GF-D8 (cell line): ENCODE measurements around the gene LHFPL2.
"Not testable (repeated sequence)": the region's sequence is repeated elsewhere in the genome, so short reads cannot be mapped to it uniquely, and the experiment has no call there.

Experiments used
- DNase-seq: peaks from one replicate; lab custom pipeline; 2025; lab: John Stamatoyannopoulos, UW

Gene LHFPL2

DNA sequence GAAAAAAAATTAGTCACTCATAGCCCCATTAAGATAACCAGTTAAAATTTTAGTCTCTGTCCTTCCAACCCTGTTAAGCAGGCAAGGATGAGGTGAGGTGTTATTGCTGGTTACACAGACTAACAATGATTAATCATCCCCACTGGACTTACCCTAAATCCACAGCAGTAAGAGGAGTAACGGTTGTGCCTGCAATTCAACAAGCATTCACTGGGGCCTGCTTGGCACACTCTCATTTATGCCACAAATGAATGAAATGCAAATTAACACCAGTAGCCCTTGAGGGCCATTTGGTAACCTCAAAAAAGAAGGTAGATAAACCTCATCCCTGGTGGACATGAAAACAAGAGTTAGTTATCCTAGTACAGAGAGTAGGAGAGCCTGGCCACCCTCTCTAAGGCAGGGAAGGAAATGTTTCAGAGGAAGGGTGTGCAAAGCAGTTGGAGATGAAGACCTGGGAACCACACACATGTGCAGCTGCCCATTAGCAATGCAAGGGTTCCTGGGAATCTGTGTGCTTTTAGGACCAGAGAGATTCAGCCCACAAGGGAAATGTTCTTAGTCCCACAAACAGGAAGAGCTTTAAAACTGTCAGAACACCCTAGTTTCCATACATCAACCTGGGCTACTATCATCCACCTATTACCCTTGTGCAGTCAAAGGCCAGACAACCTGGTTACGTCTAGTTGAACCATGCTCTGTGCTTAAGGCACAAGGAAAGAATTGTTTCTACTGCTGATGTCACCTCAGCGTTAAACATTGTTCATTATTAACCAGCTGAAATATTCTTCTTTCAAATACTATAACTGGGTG is 7.7 kb downstream of the LHFPL2 start:
- DNase-seq = no peak

DNA sequence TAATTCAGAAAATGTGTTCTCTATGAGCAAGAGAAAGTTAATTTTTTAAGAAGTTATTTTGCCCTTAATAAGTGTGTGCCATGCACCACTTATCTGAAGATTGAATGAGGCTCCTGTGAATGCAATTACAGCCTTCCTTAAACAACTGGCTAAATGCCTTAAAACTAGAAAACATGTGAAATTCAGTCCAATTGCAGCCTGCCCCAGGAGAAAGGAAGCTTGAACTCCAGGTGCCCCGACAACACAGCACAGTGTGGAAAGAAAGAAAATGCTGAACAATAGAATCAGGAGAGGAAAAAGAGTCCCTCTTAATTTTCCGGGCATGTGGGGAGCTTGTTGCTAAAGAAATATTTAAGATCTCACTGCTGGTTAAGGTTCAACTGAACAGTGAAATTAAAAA is 8.8 kb downstream of the LHFPL2 start:
- no peak for DNase-seq

DNA sequence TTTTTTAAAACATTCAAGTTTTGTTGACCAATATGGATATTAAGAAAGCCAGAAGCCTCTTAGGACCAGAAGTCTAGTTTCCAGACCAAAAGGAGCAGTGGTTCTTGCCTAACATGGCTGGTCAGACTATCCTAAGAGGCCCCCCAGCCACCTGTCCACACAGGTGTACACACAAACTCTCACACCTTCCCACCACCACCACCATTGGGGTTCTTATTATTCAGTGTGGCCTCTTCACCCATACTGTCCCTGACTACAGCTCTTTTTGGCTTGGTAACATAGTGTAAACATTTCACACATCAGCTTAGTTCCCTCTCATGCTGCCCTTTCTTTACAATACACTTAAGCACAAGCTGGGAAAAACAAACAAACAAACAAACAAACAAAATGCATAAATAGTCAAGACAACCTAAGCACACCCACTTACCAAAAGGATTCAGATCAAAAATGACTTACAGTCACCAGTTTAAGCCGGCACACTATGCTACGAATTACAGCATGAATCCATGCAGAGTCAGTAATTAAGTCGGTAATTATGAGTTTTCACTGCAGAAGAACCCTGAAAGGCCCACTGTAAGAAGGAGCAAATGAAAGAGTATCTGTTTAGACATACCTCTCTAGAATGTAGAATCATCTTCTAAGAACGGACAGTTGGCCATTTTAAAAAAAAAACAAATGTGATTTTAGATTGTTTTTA is 9.5 kb downstream of the LHFPL2 start:
- no peak for DNase-seq

DNA sequence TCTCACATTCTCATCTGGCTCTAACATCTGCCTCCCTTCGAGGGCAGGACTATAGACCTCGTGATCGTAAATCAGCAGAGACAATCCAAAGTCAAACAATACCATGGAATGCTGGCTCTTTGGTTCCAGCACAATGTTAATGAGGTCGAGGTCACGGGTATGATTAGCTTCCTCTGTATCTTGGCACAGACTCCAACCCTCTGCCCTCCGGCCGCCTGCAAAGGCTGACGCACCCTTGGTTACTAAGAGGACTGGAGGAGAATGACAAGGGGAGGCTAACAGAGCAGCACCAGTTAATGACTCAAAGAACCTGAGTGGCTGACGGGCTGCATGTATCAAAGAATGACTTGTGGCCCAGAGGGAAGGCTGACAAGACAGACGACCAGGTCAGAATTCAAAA is 10.1 kb downstream of the LHFPL2 start:
- DNase-seq = no peak

DNA sequence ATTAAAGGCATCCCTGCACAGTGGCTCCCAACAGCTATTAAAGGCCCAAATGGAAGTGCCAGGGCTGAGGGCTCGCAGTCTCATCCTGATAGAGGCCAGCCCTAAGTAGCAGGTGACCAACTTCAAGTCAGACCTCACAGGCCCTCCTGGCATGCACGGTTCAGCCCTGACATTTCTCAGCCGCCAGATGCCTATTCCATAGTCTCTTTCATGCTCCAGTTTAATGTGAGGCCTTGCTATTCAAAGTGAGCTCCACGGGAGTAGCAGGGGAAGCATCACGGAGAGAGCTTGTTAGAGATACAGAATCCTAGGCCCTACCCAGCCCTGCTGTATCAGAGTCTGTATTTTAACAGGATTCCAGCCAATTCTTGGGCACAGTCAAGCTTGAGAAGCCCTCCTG is 11.1 kb downstream of the LHFPL2 start:
- no peak for DNase-seq

DNA sequence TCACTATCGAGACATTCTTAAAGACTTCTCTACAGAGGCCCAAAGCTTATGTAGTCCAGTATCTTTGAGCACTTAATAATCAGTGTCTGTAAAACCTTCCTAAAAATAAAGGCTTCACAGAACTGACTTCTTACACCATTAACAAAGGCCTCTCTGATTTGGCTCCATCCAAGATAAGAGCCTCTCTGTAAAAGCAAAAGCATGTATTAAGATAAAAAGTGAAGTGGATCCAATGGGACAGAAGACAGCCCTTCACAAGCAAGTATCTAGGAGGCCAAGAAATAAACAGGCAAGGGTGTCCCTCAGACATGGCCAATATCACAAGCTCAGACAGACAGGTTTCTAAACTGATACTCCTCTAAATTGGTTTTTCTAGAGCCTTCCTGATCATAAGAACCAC is 11.9 kb downstream of the LHFPL2 start:
- no peak for DNase-seq

DNA sequence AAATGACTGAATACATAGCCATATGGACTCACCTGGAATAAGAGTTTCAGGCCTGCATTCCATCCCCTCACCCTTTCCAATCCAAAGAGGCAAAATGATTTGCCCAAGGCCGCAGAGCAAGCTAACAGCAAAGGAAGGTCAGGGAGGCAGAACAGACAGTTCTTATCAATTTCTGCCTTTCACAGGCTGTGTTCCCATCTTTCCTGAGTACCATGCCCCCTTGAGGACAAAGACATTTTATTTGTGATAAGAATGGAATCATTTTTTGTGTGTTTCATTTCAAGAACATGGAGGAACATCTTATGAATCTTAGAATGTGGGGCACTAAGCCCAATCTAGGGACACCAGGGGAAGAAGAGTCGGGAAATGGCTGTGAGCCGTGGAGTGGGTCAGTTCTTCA is 13.9 kb downstream of the LHFPL2 start:
- no peak for DNase-seq

DNA sequence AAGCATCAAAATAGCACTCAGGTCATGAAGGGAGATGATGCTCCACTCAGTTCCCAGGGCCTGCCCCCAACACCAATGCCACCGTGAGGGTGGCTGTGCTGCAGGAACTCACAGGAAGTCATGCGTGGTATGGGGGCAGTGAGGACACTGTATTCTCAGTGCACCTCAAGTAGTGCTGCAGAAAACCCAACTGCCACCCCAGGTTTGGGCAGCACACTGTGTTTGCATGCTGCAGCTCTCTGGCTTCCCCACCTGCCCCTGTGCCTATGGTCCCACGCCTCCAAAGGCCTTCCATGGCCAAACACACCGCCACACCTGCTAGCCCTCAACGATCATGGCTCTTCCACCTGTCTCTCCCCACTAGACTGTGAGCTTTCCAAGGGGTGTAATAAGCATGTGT is 14.3 kb downstream of the LHFPL2 start:
- DNase-seq = no peak

DNA sequence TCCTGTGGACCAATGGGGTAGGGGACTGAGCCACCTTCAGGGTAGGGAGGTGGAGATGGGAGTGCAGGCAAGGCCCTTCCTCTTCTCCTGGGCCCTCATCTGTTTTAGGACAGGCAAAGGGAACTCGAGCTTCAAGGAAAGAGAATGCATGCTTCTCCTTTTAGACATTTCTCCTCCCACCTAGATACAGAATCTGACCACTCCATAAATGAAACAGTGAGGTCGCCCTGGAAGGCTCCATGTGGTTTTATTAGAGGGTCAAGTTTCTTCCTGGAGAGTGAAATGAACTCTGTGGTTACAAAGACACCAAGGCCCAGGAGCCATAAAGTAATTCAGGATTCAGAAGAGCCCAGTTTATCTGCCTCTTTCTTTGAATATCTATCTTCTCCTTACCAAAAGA is 14.9 kb downstream of the LHFPL2 start:
- no peak for DNase-seq

DNA sequence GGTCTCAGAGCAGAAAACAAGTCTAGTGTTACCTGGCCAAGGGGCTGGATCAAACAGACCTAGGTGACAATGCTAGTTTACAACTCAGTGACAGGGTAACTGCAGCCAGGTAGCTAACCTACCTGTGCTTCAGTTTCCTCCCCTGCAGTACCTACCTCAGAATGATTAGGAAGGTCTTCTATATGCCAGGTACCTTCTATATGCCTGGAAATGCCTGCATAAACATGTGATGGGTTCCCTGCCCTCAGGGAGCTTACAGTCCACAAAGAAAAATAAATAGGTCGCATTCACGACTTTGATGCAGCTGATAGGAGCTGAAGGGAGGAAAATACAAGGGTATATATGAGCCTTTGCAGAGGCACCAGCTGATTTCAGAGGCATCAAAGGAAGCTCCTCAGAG is 16.1 kb downstream of the LHFPL2 start:
- no peak for DNase-seq

DNA sequence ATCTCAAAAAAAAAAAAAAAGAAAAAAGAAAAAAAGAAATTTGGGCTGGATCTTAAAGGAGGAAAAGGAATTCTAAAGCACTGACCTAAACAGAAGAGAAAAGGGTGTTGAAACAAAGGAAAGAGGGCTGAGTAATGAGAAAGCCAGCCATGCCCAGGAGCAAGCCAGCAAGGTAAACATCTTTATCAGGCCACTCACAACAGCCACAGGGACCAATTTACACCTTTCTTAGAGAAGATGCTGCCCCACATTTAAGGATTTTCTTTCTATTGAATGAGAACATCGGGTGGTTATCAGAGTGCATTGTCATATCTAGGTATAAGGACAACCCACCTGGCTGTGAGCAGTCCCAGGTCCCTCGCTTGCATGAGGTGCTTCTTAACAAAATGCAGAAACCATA is 16.6 kb downstream of the LHFPL2 start:
- no peak for DNase-seq

DNA sequence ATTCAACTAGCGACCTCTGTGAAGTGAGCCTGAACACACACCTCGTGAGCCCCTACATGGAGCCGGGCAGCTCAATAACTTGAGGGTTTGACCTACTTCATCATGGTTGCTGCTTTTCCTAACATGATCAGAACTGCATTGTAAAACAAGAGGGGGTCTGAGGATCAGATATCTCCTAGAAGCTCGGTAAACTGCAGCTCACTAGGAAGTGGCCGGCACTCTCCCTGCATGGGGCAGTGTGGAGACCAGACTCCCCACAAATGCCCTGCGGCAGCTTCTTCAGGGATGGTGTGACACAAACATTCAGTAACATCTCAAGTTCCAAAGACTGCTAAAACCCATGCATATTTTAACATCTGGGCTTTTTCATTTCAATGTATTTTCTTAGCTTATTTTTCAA is 18.5 kb downstream of the LHFPL2 start:
- DNase-seq = no peak

DNA sequence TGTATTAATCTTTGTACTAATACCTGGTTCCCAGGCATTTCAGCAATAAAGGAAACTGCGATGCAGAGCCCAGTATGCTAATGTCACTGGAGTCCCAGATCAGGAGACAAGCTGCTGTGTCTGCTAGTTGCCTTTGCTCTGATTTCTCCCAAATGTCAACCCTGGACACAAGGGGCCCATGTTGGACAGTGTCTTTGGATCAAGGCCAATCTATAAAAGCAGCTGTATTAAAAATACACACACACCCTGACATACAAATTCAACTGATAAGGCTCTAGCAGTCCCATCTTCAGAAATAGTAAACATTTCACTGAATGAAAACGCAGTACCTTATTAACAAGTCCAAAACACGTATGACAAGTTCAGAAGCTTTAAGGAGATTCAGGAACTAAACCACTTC is 18.9 kb downstream of the LHFPL2 start:
- no peak for DNase-seq

DNA sequence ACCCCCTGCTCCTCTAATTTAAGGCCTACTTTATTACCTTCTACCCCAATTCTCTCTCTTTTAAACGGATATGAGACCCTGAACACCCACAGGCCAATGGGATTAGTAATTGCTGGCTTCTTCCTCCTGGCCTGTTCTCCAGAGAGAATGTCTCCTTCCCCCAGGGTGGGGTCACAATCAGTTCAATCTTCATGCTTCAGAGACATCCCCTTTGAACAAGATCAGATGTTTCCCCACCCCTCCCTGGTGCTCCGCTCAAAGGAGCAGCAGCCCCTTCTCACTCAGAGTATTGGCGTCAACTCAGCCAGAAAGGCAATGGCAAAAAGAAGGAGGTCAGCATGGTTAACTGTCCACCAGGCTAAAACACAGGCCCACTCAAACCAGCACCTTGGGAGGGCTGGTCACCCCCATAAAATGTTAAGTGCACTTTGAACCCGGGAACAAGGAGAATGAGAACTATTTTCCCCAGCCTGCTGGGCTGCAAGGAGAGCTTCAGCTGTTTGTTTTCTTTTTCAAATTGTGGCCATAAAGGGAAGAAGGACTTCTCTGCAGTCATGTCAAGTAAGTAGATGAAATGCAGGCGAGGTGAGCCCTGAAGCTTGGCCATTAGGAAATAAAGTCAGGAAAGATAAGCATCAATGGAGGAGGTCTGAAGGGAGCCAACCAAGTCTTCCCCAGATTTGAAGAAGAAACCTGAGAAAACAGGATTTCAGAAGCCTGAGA is 20.1 kb downstream of the LHFPL2 start:
- DNase-seq = no peak

DNA sequence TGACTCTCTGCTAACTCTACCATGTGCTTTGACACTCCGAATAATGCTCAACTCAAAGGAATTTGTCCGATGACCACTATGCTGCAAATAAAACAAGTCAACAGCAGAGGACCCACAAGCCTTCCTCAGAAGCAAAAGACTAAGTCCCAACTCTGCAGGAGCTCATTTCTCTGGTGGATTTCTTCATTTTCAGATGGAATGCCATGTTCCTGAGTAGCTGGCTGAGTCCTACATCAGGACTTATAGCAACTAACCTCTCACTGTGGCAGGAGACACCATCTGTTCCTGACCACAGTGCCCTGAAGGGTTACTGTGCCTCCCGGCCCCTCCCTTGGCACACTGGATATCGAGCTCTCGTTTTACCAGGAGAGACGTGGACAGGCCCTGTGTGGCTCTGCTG is 20.8 kb downstream of the LHFPL2 start:
- DNase-seq = no peak

DNA sequence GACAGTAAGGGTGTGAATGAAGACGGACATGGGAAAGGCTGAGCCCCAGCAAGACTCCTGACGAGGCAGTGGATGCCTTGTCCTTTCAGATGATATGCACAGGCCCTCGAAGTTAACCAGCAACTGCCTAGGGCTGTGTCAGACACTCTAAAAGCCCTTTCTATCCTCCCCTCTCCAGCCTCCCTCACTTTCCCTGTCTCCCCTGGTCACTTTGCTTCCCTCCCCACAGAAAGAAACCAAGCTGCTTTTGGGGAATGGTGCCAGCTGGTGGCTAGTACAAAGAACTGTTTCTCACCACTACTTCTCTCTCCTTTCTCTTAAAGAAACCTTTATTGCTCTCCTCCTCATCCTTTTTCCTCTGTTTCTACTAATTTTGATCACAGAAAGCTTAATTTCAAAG is 21.4 kb downstream of the LHFPL2 start:
- no peak for DNase-seq

DNA sequence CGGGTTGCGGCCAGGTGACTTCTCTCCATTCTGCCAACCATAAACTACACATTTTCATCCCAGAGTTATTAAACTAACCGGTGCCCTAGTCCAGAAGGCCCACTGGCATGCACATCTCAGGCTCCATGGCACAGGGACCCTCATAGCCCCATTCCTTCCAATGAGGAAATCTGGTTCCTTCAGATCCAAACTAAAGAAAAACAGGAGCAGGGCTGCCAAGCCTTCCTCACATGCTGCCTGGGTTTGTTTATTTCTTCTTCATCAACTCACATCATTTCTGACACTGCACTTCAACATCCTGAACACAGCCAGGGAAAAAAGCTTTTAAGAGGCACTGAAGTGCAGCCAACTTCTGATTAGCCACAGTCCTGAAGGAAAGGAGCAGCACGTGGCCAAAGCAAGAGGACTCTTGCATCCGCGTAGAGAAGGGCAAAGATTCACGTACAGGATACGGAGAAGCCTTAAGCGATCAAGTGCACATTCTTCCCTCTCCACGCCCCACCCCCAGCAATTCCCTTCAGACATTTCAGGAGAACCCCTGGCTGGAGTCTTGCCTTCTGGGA is 22.5 kb downstream of the LHFPL2 start:
- DNase-seq = no peak

DNA sequence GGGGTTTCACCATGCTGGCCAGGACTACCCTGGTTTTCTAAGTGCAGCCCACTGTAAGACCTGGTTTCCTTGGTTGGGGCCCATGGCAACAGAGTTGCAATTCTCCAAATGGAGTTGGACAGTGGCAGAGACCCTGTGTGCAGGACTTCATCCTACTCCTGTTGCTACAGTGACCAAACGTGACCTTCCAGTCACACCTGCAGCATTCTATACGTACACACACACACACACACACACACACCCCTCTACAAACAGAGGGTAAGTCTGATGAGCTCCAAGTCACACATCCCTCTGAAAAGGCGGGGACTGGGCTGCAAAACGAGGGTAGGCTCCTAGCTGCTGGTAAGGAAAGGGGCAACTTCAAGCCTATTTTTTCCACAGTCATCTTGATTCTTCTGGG is 23.6 kb downstream of the LHFPL2 start:
- DNase-seq = no peak

DNA sequence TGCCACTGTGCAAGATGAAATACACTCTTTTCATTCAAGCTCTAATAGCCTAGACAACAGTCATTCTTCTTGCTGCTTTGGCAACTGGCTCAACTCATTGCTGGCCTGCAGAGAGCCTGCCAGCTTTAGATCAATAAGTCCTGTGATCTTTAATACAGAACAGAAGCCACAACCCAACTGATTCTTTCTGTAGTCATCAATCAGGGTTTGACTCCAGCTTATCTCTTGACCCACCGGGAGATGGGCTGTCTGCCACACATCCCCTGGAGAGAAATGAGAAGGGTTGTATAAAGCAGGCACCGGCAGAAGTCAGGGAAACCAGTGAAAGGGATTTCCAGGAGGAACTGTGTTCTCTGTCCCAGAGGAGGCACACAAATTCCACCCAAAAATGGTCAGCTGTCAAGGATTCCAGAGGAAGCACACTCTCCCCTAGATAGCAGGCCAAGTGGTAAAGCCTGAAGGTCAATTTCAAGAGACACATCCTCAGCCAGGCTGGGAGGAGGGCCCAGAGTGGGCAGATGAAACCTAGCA is 24.5 kb downstream of the LHFPL2 start:
- no peak for DNase-seq

DNA sequence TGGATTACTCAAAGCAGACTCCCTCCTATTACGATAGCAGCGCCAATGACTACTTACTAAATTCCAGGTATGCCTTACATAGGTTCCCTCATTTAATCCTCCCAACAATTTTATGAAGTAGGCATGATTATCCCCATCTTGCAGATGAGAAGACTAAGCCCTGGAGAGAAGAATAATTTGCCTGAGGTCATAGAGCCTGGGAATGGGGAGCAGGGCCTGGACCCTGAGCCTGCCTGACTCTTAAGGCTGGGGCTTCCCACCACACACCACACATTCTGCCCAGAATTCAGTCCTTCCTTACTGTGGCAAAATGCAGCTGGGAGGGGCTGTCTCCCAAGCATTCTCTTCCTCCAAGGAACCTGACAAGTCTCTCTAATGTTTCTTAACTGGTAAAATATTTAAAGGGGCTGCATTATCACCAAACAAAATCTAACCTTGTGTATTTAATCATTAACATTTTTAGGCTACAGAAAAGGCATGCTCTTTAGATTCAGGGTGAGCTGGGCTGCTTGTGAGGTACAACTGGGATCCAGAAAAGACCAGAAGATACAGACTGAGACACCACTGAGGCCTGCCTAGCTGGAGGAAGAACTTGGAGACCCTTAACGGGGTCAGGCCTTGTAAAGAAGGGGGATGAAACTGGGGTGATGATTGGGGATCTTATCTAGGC is 26.1 kb downstream of the LHFPL2 start:
- no peak for DNase-seq

DNA sequence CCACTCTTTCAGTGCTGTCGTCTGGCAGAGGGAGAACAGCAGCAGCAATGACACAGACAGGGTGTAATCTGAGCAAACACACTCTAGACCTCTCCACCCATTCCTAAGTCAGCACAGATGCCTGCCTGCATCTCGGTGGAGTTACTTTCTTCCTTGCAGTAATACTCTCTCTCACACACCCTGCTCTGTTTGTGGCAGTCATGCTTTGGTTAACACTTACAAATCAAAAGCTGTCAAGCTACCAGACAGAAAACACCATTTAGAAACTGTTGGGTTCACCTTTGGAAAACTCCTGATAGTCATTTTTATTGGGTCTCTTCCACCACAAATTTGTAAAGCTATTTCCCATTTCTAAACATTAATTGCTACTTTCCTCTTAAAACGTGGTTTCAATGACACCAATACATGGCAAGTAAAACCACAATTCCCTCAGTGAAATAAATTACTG is 27.3 kb downstream of the LHFPL2 start:
- DNase-seq = no peak

DNA sequence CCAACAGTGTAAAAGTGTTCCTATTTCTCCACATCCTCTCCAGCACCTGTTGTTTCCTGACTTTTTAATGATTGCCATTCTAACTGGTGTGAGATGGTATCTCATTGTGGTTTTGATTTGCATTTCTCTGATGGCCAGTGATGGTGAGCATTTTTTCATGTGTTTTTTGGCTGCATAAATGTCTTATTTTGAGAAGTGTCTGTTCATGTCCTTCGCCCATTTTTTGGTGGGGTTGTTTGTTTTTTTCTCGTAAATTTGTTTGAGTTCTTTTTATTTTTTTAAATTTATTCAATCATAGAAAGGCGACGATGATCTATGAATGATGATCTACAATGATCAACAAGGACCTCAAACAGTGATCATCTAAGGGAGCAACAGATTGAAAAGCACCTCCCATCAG is 28.5 kb downstream of the LHFPL2 start:
- not testable (repeated sequence) for DNase-seq
